Fibroblast of skin of scalp (primary cell): ENCODE data around the gene RPS3A.
"Not testable (repeated sequence)": the region's sequence is repeated elsewhere in the genome, so short reads cannot be mapped to it uniquely, and the experiment has no call there.

Experiments
- DNase-seq: peaks from one replicate; pipeline ENCODE4 v3.0.0-alpha.2; 2013

RPS3A gene

DNA sequence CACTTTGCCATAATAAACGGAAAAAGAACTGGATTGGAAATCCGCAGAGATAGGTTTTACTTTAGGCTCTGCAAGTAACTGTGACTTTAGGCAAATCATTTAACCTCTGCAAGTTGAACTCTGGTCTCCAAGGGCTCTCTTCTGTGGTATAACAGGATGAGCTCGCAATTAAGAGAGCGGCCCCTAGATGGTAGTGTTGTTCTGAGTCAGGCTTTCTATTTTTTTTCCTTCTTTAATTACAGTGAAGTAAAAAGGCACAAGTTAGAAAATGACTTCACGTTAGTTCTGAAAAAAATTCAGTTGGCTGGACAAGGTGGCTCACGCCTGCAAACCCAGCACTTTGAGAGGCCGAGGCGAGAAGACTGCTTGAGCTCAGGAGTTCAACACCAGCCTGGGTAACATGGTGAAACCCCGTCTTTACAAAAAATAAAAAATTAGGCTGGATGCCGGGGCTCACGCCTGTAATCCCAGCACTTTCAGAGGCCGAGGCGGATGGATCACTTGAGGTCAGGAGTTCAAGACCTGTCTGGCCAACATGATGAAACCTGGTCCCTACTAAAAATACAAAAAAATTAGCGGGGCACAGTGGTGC is 18.0 kb downstream of the RPS3A start:
- DNase-seq: peak; percentile 67

DNA sequence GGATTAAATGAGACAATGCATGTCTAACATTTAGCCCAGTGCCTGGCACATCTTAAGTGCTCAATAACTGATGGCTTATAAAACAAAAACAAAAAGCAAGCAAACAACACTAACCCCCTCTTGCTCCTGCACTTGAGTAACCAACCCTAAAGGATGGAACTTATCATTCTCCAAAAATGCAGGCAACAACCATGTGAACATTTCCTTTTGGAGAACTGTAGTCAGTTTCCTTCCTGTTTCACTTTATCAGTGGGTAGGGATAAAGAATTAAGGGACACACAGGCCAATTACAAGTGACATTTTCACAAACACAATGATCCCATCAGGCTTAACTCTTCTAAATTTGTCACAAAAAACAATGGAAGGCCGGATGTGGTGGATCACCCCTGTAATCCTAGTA is 30.4 kb downstream of the RPS3A start:
- no peak for DNase-seq

- no peak for DNase-seq
Measured at GRCh38 chr4:151133311-151133710, 33.9 kb downstream of the RPS3A start.

- not testable (repeated sequence) for DNase-seq
Measured at GRCh38 chr4:151136048-151136447, 36.6 kb downstream of the RPS3A start.

- no peak for DNase-seq
Measured at GRCh38 chr4:151139814-151140213, 40.4 kb downstream of the RPS3A start.

DNA sequence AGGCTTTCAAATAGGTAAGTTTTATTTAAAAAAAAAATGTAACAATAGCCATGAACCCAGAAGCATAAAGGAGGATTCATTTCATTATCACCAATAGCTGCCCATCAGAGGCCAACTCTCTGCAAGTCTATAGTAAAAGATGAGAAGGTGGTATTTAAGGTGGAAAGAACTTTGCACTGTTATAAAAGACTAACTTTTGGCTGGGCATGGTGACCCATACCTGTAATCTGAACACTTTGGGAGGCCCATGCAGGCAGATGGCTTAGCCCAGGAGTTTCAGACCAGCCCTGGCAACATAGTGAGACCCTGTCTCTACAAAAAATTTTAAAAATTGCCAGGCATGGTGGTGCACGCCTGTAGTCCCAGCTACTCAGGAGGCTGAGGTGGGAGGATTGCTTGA is 43.3 kb downstream of the RPS3A start:
- no peak for DNase-seq

DNA sequence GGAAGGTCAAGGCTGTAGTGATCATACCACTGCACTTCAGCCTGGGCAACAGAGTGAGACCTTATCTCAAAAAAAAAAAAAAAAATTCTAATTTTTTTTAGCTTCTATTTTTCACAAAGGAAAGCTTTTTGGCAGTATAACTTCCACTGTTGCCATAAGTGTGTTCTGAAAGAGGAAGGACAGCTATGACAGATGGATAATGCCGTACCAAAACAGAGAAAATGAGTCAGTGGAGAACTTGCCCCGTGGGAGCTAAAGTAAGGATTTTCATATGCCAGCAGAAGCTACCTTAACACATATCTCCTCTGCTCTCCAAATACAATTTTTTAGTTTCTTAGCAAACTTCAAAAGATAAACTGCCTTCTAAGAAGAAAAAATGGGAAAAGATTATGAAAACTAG is 43.7 kb downstream of the RPS3A start:
- no peak for DNase-seq

- no peak for DNase-seq
Measured at GRCh38 chr4:151143811-151144210, 44.4 kb downstream of the RPS3A start.

- DNase-seq: no peak
Measured at GRCh38 chr4:151144329-151145072, 45.1 kb downstream of the RPS3A start.

DNA sequence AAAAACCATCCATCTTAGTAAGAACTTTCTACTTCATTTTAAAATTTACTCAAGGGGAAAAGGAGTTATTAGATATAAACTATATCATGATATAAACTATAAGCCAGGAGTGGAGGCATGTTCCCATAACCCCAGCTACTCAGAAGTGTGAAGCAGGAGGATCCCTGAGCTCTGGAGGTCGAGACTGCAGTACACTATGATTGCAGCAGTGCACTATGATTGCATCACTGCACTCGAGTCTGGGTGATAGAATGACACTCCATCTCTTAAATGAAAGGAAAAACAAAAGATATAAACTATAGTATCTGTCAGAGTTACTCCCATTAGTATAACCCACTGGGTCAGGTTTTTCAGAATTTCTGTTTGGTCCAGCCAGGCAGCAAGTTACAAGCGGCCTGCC is 47.6 kb downstream of the RPS3A start:
- DNase-seq: no peak

DNA sequence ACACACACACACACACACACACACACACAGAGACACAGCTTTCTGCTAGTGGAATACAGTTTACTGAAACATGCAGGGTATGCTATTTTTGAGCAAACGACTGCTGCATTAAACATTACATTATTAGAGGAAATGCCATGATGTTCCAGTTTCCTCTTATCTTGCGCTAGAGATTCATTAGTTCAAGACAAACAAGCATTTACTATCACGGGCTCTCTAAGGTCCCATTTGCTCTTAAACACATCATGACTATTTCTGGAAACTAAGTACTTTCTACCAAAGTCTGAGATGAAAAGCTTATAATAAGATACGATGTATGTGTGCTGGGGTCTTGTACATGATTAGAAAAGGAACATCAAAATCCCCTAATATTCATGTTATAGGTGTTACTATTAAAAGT is 48.8 kb downstream of the RPS3A start:
- DNase-seq: no peak

DNA sequence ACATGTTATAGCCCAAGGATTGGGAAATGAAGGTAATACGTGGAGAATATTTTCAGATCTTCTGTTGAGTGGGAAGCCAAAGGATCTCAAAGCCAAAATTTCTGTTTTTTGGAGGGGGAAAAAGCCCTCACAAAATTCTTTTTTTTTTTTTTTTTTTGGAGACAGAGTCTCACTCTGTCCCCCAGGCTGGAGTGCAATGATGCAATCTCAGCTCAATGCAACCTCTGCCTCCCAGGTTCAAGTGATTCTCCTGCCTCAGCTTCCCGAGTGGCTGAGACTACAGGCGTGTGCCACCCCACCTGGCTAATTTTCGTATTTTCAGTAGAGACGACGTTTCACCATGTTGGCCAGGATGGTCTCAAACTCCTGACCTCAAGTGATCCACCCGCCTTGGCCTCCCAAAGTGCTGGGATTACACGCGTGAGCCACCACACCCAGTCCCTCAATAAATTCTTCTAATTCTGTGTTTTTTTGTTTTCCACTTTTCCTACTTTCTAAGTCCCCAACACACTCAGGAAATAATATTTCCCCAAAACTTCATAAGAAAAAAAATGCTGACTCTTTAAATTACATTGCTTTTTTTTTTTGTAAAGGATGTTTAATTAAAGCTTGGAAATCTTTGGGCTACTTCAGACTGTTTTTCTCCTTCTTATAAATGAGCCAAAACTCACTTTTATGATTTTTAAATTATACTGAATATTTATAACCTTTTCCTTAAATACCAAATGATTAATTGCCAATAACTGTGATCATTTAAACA is 51.6 kb downstream of the RPS3A start:
- DNase-seq: no peak

DNA sequence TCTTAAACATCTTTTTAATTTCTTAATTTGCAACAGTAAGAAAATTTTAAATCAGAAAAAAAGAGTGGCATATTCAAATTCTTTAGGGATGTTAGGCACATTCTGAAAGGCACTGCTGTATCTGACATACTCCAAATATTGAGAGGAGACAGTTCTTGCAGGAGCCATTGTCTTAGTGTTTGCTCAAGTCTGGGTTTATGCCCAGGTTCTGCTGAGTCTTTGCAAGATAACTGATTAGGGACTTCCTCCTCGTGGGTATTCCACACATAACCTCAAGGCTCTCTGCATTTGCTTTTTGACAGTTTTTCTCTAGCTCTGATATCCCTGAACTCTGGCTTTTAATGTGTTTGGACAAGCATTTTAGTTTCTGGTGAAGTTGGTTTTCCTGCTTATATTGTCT is 52.6 kb downstream of the RPS3A start:
- no peak for DNase-seq

- DNase-seq: no peak
Measured at GRCh38 chr4:151153585-151153984, 54.2 kb downstream of the RPS3A start.
